HepG2 (cell line): ENCODE data around the gene FAF2. TPM values are rescaled to one million over a fixed set of nuclear protein-coding genes. Genes with fewer than 3 reads are reported as not detected.

ENCODE experiments used
- BORCS8-MEF2B ChIP-seq: sonication (generic); formaldehyde crosslinking; IDR thresholded peaks from 2 replicates; pipeline ENCODE4 v1.8.0; 2022; ENCODE audit warnings: mild to moderate bottlenecking, missing genetic modification reagents
- BRF2 ChIP-seq: sonication (generic); formaldehyde crosslinking; IDR thresholded peaks from 2 replicates; pipeline ENCODE4 v1.8.1; 2022; ENCODE audit warnings: mild to moderate bottlenecking, missing genetic modification reagents
- EED ChIP-seq: sonication (generic); formaldehyde crosslinking; IDR thresholded peaks from 2 replicates; pipeline ENCODE4 v1.5.0; 2020; ENCODE audit warnings: mild to moderate bottlenecking, missing genetic modification reagents
- PTBP1 ChIP-seq: fragments of 200-400 bp; formaldehyde crosslinking; IDR thresholded peaks from 2 replicates; pipeline ENCODE4 v1.6.1; 2018; ENCODE audit warnings: low read length, low read depth; ENCODE audit not compliant: poor library complexity, severe bottlenecking
- REPIN1 ChIP-seq: sonication (generic); formaldehyde crosslinking; IDR thresholded peaks from 2 replicates; pipeline ENCODE4 v1.8.0; 2022; ENCODE audit warnings: missing genetic modification reagents, low read depth, mild to moderate bottlenecking, borderline replicate concordance
- RNF219 ChIP-seq: sonication (generic); formaldehyde crosslinking; IDR thresholded peaks from 2 replicates; pipeline ENCODE4 v1.5.0; 2020; ENCODE audit warnings: mild to moderate bottlenecking, missing genetic modification reagents
- RXRB ChIP-seq: IDR thresholded peaks from 2 replicates; pipeline ENCODE4 v1.6.1; 2016; ENCODE audit warnings: borderline replicate concordance, missing genetic modification reagents, missing compliant biosample characterization
- SAP130 ChIP-seq: IDR thresholded peaks from 2 replicates; pipeline ENCODE4 v1.6.1; 2016; ENCODE audit warnings: low read depth
- SMARCE1 ChIP-seq: fragments of 450-650 bp; IDR thresholded peaks from 2 replicates; pipeline ENCODE4 v1.6.1; 2017; ENCODE audit warnings: borderline replicate concordance
- ZBTB33 ChIP-seq: sonication (generic); formaldehyde crosslinking; IDR thresholded peaks from 2 replicates; pipeline ENCODE4 v1.4.0; 2020; ENCODE audit warnings: missing genetic modification reagents
- ZBTB34 ChIP-seq: sonication (generic); formaldehyde crosslinking; IDR thresholded peaks from 2 replicates; pipeline ENCODE4 v1.8.0; 2022; ENCODE audit warnings: mild to moderate bottlenecking, missing genetic modification reagents
- ZFP90 ChIP-seq: sonication (generic); formaldehyde crosslinking; IDR thresholded peaks from 2 replicates; pipeline ENCODE4 v1.8.0; 2022; ENCODE audit warnings: missing genetic modification reagents, mild to moderate bottlenecking, inconsistent platforms, borderline replicate concordance
- ZNF121 ChIP-seq: sonication (generic); formaldehyde crosslinking; IDR thresholded peaks from 2 replicates; pipeline ENCODE4 v1.5.0; 2020; ENCODE audit warnings: mild to moderate bottlenecking, missing genetic modification reagents
- ZNF17 ChIP-seq: sonication (generic); formaldehyde crosslinking; IDR thresholded peaks from 2 replicates; pipeline ENCODE4 v1.5.0; 2020; ENCODE audit warnings: mild to moderate bottlenecking, missing genetic modification reagents
- ZNF446 ChIP-seq: sonication (generic); formaldehyde crosslinking; IDR thresholded peaks from 2 replicates; pipeline ENCODE4 v1.5.0; 2020; ENCODE audit warnings: mild to moderate bottlenecking, missing genetic modification reagents
- ZSCAN21 ChIP-seq: sonication (generic); formaldehyde crosslinking; IDR thresholded peaks from 2 replicates; pipeline ENCODE4 v1.8.0; 2022; ENCODE audit warnings: mild to moderate bottlenecking, missing genetic modification reagents, moderate library complexity, borderline replicate concordance
- ZUFSP ChIP-seq: sonication (generic); formaldehyde crosslinking; IDR thresholded peaks from 2 replicates; pipeline ENCODE4 v1.9.0; 2021; ENCODE audit warnings: missing genetic modification reagents, mild to moderate bottlenecking, borderline replicate concordance
- polyA plus RNA-seq, 8 experiments: library from polyadenylated mRNA; depleted of rRNA in 3 of 8; stranded (reverse) in 7 of 8; unstranded in 1 of 8; fragments of >200 nt; fragmentation: Illumina TruSeq in 4 of 8; extraction: Trizol in 4 of 8; gene quantifications; 2 replicates each; pipeline versions ENCODE4 v1.2.1 to v1.2.3, GENCODE V29; 2011 to 2016; ENCODE audit warnings: low read depth in 4 of 8, missing spikeins in 1 of 8, mixed read lengths in 1 of 8; ENCODE audit not compliant: insufficient read depth in 1 of 8
- total RNA-seq, 5 experiments: library from RNA; depleted of rRNA; stranded (reverse); fragments of >200 nt; fragmentation: Illumina TruSeq; extraction: Trizol; gene quantifications; 2 replicates each; pipeline ENCODE4 v1.2.3, GENCODE V29; 2016; ENCODE audit warnings: low read depth in 1 of 5

FAF2 gene
- total and polyA plus RNA-seq, 2 of the 13 experiments (the other 11 are each of a cell fraction or from before 2014, with no cell fraction given): 27.8 to 34.3 TPM

- TF ChIP-seq ZSCAN21 (0 out of 2 replicates have a peak, but pooled peaks have one; percentile 61), RXRB (0 out of 2 replicates have a peak, but pooled peaks have one; percentile 9), EED (no peak), BORCS8-MEF2B (CRISPR knock-in tag) (0 out of 2 replicates have a peak, but pooled peaks have one; percentile 2), ZNF121 (CRISPR knock-in tag) (0 out of 2 replicates have a peak, but pooled peaks have one; percentile 6), ZBTB34 (CRISPR knock-in tag) (no peak), RNF219 (CRISPR knock-in tag) (0 out of 2 replicates have a peak, but pooled peaks have one; percentile 44), SMARCE1 (no peak), ZNF446 (CRISPR knock-in tag) (peak; percentile 77; the same call in 1 of the 2 replicates), ZUFSP (CRISPR knock-in tag) (no peak), ZBTB33 (CRISPR knock-in tag) (0 out of 2 replicates have a peak, but pooled peaks have one; percentile 32), BRF2 (no peak), ZNF17 (CRISPR knock-in tag) (0 out of 2 replicates have a peak, but pooled peaks have one; percentile 17), SAP130 (0 out of 2 replicates have a peak, but pooled peaks have one; percentile 2), REPIN1 (CRISPR knock-in tag) (0 out of 2 replicates have a peak, but pooled peaks have one; percentile 21), PTBP1 (no peak), ZFP90 (CRISPR knock-in tag) (no peak)
These were observed 1.1 kb upstream of the FAF2 start (continued) for GRCh38 chr5:176446884-176447590.
